Activated naive CD4-positive, alpha-beta T cell treated with anti-CD3 and anti-CD28 coated beads, Interleukin-2, amount 50 U/mL, for 16 hours (primary cell): ENCODE measurements around the gene ZNF214.

Source experiments
- DNase-seq: peaks from one replicate; pipeline ENCODE4 v3.0.0-alpha.2; 2020

Gene ZNF214

DNA sequence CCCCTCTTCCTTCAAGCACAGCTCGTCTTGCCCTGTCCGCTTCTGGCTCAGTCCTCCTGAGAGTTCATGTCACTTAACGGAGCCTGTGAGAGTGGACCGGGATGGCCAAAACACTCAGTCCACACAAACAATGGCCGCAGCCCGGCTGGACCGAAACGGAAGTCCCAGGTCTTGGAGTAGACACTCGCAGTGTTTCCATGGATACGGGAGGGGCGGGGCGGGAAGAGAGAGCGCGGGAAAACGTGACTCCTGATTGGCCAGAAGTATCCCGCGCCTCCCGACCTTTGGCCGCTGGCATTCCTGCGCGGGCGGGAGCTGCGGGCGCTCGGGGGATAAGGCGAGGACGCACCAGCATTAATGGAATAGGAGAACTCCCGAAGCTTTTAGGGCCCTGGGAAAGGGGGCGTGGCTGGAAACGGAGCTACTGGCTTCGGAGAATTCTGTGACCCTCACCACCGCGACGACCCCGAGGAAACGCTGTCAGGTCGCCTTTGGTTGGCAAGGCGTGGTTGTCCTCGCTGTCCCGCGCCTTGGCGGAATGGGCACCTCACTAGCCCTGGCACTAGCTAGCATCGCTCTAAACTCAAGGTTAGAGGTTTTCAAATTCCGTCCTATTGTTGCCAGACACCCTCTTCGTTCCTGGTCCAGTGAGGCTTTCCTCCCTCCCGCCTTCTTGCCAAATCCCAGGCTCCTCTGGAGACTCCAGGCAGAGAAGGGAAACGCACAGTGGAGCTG is at the start of gene ZNF214, which contains the start of gene NLRP14:
Gene ZNF214, minus strand, starts transcription at position 164 of the 735 bp plus-strand sequence. CDS start 17,511 bp downstream, outside the sequence.
Gene NLRP14, plus strand, starts transcription at position 297 of the 735 bp plus-strand sequence. CDS start 18,108 bp downstream, outside the sequence.
- no peak for DNase-seq

- DNase-seq: no peak
Measured at GRCh38 chr11:7062534-7062933, 42.4 kb upstream of the ZNF214 start.

DNA sequence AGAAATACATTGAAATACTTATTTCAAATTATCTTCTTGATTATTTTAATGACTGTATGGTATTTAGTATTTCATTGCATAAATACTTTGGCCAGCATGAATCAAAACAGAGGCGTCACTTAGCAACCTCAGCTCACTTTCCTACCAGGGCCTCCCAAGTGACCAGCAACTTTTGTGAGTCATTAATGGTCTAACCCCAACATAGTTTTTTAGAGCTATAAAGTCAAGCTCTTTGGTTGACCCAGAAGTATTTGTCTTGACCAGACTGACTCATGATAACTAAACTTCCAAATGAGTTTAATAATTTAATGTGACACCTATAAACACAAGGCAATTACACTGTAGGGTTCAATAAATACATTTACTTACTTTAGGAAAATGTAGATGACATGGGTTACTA is 40.7 kb upstream of the ZNF214 start:
- DNase-seq: no peak

GRCh38 chr11:7057641-7058040 is 37.5 kb upstream of the ZNF214 start:
- no peak for DNase-seq

- no peak for DNase-seq
Measured at GRCh38 chr11:7056828-7057513, 36.8 kb upstream of the ZNF214 start.

- DNase-seq: no peak
Measured at GRCh38 chr11:7050191-7050590, 30.0 kb upstream of the ZNF214 start.

- DNase-seq: no peak
Measured at GRCh38 chr11:7046474-7047175, 26.5 kb upstream of the ZNF214 start.

GRCh38 chr11:7034019-7034418 is 13.9 kb upstream of the ZNF214 start:
- no peak for DNase-seq

GRCh38 chr11:7032692-7033091 is 12.5 kb upstream of the ZNF214 start:
- no peak for DNase-seq

DNA sequence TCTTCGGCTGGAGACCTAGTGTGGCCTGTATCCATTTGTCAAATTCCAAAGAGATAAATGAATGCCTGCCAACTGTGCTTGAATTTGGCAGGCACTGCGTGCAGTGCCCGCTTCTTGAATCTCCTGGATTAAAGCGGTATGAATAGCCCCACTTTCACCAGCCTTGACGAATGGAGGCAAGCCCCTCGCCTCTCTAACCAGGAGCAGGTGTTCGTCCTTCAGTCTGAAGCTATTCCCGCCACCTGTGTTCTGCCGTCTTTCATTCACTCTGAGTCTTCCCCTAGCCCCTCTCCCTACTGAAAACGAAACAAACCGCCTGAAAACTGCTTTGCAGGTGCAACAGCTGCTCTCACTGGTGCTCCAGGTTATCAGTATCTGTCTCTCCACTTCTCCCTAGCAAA is 11.3 kb upstream of the ZNF214 start:
- no peak for DNase-seq

- no peak for DNase-seq
Measured at GRCh38 chr11:7030836-7031235, 10.7 kb upstream of the ZNF214 start.

- no peak for DNase-seq
Measured at GRCh38 chr11:7028141-7028540, 8.0 kb upstream of the ZNF214 start.

DNA sequence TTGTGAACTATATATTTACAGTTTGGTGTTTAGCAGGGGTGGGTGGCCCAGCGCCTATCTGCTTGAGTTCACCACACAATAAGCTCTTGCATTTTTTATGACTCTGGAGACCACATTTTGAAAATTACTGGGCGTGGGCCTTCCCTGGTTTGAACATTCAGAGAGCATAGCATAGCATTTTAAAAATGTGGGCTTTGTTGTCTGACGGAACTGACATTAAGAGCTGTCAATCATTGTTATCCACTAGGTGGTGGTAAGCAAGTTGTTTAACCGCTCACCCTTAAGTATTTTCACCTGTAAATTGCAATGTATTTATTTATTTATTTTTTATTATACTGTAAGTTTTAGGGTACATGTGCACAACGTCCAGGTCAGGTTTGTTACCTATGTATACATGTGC is 1.2 kb upstream of the ZNF214 start:
- no peak for DNase-seq

- no peak for DNase-seq
Measured at GRCh38 chr11:7019500-7020182, 505 bp downstream of the ZNF214 start.

DNA sequence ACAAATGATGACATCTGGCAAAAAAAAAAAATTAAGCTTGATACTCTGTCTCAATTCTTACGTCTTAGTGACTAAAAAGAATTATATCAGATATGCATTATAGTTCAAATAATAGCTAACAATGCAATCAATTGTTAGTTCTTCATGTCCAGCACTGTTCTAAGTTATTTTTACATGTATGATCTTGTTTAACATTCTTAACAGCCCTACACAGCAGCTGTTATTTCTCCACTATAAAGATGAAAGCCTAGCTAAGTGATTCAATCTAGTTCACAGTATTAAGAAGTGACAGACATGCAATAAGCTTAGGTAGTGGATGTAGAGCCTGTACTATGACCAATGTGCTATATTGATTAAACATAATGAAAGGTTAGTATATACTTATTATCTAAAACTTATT is 4.1 kb downstream of the ZNF214 start:
- DNase-seq: no peak

DNA sequence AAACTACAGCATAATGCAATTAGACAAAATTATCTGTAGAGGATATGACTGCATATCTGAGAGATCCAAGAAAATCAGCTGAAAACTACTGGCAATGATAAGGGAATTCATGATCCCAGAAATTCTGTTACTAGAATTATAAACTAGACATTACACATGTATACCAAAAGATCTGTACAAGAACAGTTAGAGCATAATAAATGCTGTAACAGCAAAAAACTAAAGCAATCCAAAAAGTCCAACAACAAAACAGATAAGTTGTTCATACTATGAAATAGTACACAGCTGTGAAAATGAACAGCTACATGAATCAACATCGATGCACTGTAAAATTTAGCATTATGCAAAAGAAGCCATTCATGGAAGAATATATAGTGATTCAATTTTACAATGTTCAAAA is 6.0 kb downstream of the ZNF214 start:
- no peak for DNase-seq

DNA sequence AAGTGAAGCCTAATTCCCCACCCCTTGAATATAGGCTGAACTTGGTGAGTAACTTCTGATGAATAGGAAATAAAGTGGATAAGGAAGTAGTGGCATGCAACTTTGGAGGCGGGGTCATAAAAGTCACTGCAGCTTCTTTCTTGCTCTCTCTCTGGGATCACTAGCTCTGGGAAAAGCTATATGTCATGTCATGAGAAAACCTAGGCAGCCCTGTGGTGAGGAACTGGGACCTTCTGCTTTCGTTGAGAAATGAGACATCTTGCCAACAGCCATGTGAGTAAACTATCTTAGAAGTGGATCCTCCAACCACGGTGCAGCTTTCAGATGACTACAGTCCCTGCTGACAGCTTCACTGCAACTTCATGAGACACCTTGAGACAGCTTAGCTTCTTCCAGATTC is 15.7 kb downstream of the ZNF214 start:
- no peak for DNase-seq

GRCh38 chr11:6995703-6996102 is 24.4 kb downstream of the ZNF214 start:
- DNase-seq: no peak

- no peak for DNase-seq
Measured at GRCh38 chr11:6992457-6993417, 27.4 kb downstream of the ZNF214 start.

GRCh38 chr11:6992026-6992425 is 28.1 kb downstream of the ZNF214 start:
- no peak for DNase-seq

DNA sequence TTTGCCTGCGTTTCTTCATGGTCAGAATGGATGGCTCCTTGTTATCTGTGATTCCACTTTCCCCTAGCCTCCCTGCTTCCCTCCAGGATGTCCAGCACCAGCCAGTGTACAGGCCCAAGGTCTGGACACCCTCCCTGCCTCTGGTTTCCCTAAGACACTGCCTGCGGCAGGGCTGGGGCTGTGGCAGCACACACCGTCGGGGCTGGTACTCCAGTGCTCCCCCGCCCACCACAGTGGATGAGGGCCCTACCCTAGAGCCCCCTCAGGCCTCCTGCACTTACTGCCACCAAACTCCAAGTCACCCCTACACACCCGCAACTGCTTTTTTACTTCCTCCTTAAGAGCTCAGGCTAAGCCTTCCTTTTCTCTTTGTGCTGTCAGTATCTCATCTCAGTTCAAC is 28.9 kb downstream of the ZNF214 start:
- DNase-seq: no peak

GRCh38 chr11:6988506-6988905 is 31.6 kb downstream of the ZNF214 start:
- no peak for DNase-seq
